ENCODE results near the gene HOMER3.

The HOMER3 gene

GRCh38 chr19:18940769-18941627 is at the start of gene HOMER3:
TSS of gene HOMER3 (minus strand) at chr19:18941217. CDS start at chr19:18938982, 2,235 bp downstream.
- no peak within 1 kb of the TSS for H3K27ac Mint-ChIP-seq
- H3K4me3 Mint-ChIP-seq: peak within 1 kb of the TSS; percentile 66
- peak; percentile 86 for DNase-seq
- peaks cover 7% of the 10 kb centered on the region for H3K4me1 Mint-ChIP-seq (ENCODE audit: low read depth)
- H3K27me3 Mint-ChIP-seq: peaks cover 33% of the 10 kb centered on the region
- H3K36me3 Mint-ChIP-seq (ENCODE audit: low read depth): no peaks in the 10 kb centered on the region
- no peaks in the 10 kb centered on the region for H3K9me3 Mint-ChIP-seq

- Mint-ChIP-seq H3K36me3 (ENCODE audit: low read depth) (peaks cover 41% of the 10 kb centered on the region), H3K27me3 (peaks cover 16% of the 10 kb centered on the region), H3K27ac (no peak overlapping the region), H3K4me3 (no peak overlapping the region), H3K4me1 (ENCODE audit: low read depth) (no peaks in the 10 kb centered on the region), H3K9me3 (no peaks in the 10 kb centered on the region)
- no peak for DNase-seq
These were observed 49.2 kb upstream of the HOMER3 start for GRCh38 chr19:18990128-18990708.

- Mint-ChIP-seq H3K27ac (no peak overlapping the region), H3K4me1 (ENCODE audit: low read depth) (no peaks in the 10 kb centered on the region), H3K9me3 (no peaks in the 10 kb centered on the region), H3K27me3 (peaks cover 16% of the 10 kb centered on the region), H3K36me3 (ENCODE audit: low read depth) (peaks cover 32% of the 10 kb centered on the region), H3K4me3 (no peak overlapping the region)
- DNase-seq: no peak
These were observed 48.3 kb upstream of the HOMER3 start for GRCh38 chr19:18989316-18989715.

- DNase-seq: no peak
- Mint-ChIP-seq H3K27ac (no peak overlapping the region), H3K4me1 (ENCODE audit: low read depth) (no peaks in the 10 kb centered on the region), H3K9me3 (no peaks in the 10 kb centered on the region), H3K4me3 (no peak overlapping the region), H3K36me3 (ENCODE audit: low read depth) (peaks cover 13% of the 10 kb centered on the region), H3K27me3 (peaks cover 27% of the 10 kb centered on the region)
These were observed 46.4 kb upstream of the HOMER3 start for GRCh38 chr19:18987456-18987855.

GRCh38 chr19:18985257-18985656 is 44.2 kb upstream of the HOMER3 start:
- Mint-ChIP-seq H3K4me1 (ENCODE audit: low read depth) (no peaks in the 10 kb centered on the region), H3K4me3 (no peak overlapping the region), H3K27ac (no peak overlapping the region), H3K9me3 (no peaks in the 10 kb centered on the region), H3K36me3 (ENCODE audit: low read depth) (no peaks in the 10 kb centered on the region), H3K27me3 (peaks cover 42% of the 10 kb centered on the region)
- DNase-seq: no peak

GRCh38 chr19:18984251-18984650 is 43.2 kb upstream of the HOMER3 start:
- no peaks in the 10 kb centered on the region for H3K4me1 Mint-ChIP-seq (ENCODE audit: low read depth)
- H3K9me3 Mint-ChIP-seq: no peaks in the 10 kb centered on the region
- no peak overlapping the region for H3K27ac Mint-ChIP-seq
- peaks cover 43% of the 10 kb centered on the region for H3K27me3 Mint-ChIP-seq
- no peak for DNase-seq
- no peaks in the 10 kb centered on the region for H3K36me3 Mint-ChIP-seq (ENCODE audit: low read depth)
- H3K4me3 Mint-ChIP-seq: no peak overlapping the region

- Mint-ChIP-seq H3K27ac (no peak overlapping the region), H3K4me1 (ENCODE audit: low read depth) (no peaks in the 10 kb centered on the region), H3K27me3 (peaks cover 47% of the 10 kb centered on the region), H3K9me3 (no peaks in the 10 kb centered on the region), H3K4me3 (no peak overlapping the region), H3K36me3 (ENCODE audit: low read depth) (no peaks in the 10 kb centered on the region)
- DNase-seq: no peak
These were observed 41.7 kb upstream of the HOMER3 start for GRCh38 chr19:18982669-18983068.

- no peak for DNase-seq
- H3K36me3 Mint-ChIP-seq (ENCODE audit: low read depth): no peaks in the 10 kb centered on the region
- no peaks in the 10 kb centered on the region for H3K4me1 Mint-ChIP-seq (ENCODE audit: low read depth)
- no peaks in the 10 kb centered on the region for H3K9me3 Mint-ChIP-seq
- no peak overlapping the region for H3K4me3 Mint-ChIP-seq
- peaks cover 33% of the 10 kb centered on the region for H3K27me3 Mint-ChIP-seq
- no peak overlapping the region for H3K27ac Mint-ChIP-seq
These were observed 39.5 kb upstream of the HOMER3 start for GRCh38 chr19:18980432-18981020.

GRCh38 chr19:18978616-18979015 is 37.6 kb upstream of the HOMER3 start:
- H3K9me3 Mint-ChIP-seq: no peaks in the 10 kb centered on the region
- DNase-seq: no peak
- no peak overlapping the region for H3K27ac Mint-ChIP-seq
- H3K27me3 Mint-ChIP-seq: peaks cover 27% of the 10 kb centered on the region
- no peaks in the 10 kb centered on the region for H3K36me3 Mint-ChIP-seq (ENCODE audit: low read depth)
- H3K4me3 Mint-ChIP-seq: no peak overlapping the region
- no peaks in the 10 kb centered on the region for H3K4me1 Mint-ChIP-seq (ENCODE audit: low read depth)

GRCh38 chr19:18975869-18976268 is 34.9 kb upstream of the HOMER3 start:
- DNase-seq: no peak
- Mint-ChIP-seq H3K9me3 (no peaks in the 10 kb centered on the region), H3K4me1 (ENCODE audit: low read depth) (no peaks in the 10 kb centered on the region), H3K27ac (no peak overlapping the region), H3K4me3 (no peak overlapping the region), H3K27me3 (peaks cover 22% of the 10 kb centered on the region), H3K36me3 (ENCODE audit: low read depth) (no peaks in the 10 kb centered on the region)

- H3K9me3 Mint-ChIP-seq: no peaks in the 10 kb centered on the region
- H3K27me3 Mint-ChIP-seq: peaks cover 18% of the 10 kb centered on the region
- no peaks in the 10 kb centered on the region for H3K36me3 Mint-ChIP-seq (ENCODE audit: low read depth)
- no peak overlapping the region for H3K4me3 Mint-ChIP-seq
- H3K4me1 Mint-ChIP-seq (ENCODE audit: low read depth): no peaks in the 10 kb centered on the region
- no peak overlapping the region for H3K27ac Mint-ChIP-seq
- DNase-seq: no peak
These were observed 34.0 kb upstream of the HOMER3 start for GRCh38 chr19:18975011-18975410.

GRCh38 chr19:18972851-18973250 is 31.8 kb upstream of the HOMER3 start:
- Mint-ChIP-seq H3K4me1 (ENCODE audit: low read depth) (peaks cover 4% of the 10 kb centered on the region), H3K4me3 (no peak overlapping the region), H3K9me3 (no peaks in the 10 kb centered on the region), H3K27ac (no peak overlapping the region), H3K27me3 (peaks cover 17% of the 10 kb centered on the region), H3K36me3 (ENCODE audit: low read depth) (no peaks in the 10 kb centered on the region)
- DNase-seq: no peak

- no peaks in the 10 kb centered on the region for H3K36me3 Mint-ChIP-seq (ENCODE audit: low read depth)
- H3K4me3 Mint-ChIP-seq: no peak overlapping the region
- H3K27me3 Mint-ChIP-seq: peaks cover 20% of the 10 kb centered on the region
- no peaks in the 10 kb centered on the region for H3K9me3 Mint-ChIP-seq
- H3K27ac Mint-ChIP-seq: no peak overlapping the region
- DNase-seq: no peak
- H3K4me1 Mint-ChIP-seq (ENCODE audit: low read depth): peaks cover 4% of the 10 kb centered on the region
These were observed 31.3 kb upstream of the HOMER3 start for GRCh38 chr19:18972301-18972811.

GRCh38 chr19:18969931-18970659 is 29.1 kb upstream of the HOMER3 start:
- Mint-ChIP-seq H3K27me3 (peaks cover 21% of the 10 kb centered on the region), H3K36me3 (ENCODE audit: low read depth) (no peaks in the 10 kb centered on the region), H3K4me1 (ENCODE audit: low read depth) (peaks cover 4% of the 10 kb centered on the region), H3K9me3 (no peaks in the 10 kb centered on the region), H3K4me3 (no peak overlapping the region), H3K27ac (no peak overlapping the region)
- no peak for DNase-seq
